IPS DF 19.7 (cell line): ENCODE results near the gene ABCG5.
A peak's percentile ranks its signal among the peaks of the same experiment; 100 is the strongest.

Source experiments
- DNase-seq: peaks from one replicate; pipeline ENCODE4 v3.0.0-alpha.2; 2013; ENCODE audit warnings: low read depth, low spot score

ABCG5 gene

DNA sequence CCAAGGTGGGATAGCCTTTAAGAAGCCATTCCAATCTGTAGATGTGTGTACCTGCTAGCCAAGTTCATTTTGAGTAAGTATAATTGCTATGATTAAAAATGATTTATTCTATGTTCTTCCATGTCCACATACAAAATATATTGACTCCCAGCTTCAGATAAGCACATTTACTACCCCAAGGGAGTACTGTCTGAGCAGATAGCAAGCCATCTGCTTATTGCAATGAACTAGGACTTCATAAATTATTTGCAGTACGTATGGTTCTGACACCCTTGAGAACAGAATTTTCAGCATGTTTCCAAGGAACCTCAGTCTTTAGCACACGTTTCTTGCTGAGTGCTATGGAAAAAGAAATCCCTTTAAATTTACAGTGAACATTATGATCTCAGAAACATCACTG, 28.2 kb downstream of the ABCG5 start:
- DNase-seq = no peak

DNA sequence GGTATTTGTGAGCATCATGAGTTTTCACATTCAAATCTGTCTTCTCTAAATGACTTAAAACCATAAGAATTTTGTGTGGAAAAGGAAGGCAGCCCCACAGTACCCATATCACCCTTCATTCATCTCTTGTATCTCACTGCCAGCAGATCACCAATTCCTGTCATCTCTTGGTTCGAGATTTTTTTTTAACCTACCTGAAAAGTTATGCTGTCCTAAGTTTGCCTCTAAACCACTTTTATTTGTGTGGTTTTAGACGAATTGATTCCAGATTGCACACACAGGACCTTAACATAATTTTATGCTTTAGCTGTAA, 32.0 kb downstream of the ABCG5 start:
- no peak for DNase-seq

DNA sequence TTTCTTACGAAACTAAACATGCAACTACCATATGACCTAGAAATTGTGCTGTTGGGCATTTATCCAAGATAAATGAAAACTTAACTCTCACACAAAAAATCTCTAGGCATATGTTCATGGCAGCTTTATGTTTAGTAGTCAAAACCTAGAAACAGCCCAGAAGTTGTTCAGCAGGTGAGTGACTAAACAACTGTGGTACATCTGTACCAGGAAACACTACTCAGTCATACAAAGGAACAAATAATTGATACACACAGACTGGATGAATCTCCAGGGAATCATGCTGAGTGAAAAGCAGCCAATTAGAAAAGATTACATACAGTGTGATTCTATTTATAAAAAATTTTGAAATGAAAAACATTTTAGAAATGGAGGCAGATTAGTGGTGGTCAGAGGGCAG, 35.5 kb downstream of the ABCG5 start:
- DNase-seq = no peak

DNA sequence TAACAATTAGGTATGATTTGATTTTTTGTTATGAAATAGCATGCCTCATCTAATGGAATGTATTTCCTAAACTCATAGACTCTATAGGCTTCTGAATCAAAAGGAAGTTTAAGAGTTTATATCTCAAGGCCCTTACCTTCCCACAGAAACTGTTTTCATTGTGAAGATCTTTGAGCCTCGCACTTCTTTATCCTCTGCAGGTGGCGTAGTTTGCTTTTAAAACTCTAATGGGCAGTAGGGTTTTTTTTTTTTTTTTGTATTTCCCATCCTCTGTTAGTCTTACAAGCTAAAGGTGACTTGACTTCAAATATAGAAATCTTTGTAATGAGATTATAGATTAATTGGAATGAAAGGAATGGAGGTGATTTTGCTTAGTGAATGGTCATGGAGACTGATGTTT, 36.5 kb downstream of the ABCG5 start:
- no peak for DNase-seq

DNA sequence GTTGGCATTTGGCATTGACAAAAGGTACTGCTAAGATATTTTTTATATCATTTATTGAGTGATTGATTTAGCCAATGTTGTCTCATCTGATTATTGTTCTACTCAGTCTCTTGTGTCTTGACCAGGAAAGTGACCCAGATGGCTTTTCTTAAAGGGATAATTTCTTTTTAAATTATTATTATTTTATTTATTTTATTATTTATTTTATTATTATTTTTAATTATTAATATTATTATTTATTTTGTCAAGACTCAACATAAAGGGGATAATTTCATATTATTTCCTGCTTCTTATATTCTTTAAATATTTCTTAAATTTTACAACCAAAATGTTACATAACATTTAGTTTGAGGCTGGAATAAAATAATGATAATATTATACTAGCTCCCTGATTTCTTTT, 37.7 kb downstream of the ABCG5 start:
- DNase-seq = no peak

DNA sequence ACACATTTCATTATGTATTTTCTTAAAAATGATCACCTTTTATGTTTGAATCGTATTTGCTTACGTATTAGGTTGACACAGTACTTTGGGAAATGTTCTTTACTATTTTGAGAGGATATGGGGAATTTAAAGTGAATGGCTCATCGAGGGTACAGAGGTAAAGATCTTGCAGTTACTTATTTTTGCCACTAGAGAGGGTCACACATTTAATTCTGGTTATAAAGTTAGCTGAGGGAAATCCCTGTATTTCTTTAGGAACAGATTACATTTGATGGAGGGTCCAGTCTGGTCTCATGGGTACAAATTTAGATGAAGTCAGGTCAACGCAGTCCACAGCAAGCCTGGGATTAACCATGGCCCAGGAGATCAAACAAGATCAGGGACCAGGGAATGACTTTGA, 40.3 kb downstream of the ABCG5 start:
- no peak for DNase-seq

DNA sequence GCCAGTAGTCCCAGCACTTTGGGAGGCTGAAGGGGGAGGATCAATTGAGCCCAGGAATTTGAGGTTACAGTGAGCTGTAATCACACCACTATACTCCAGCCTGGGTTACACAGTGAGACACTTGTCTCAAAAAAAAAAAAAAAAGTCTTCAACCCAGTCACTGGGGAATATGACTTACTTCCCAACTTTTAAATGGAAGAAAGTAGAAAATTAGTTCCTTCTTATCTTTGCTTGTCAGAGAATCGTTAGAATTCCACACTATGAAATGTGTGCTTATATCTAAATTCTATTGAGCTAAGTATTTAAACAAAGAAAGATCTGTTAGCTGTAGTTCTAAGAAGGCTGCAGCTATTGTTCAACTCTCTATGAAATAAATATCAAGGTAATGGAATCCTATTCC, 42.4 kb downstream of the ABCG5 start:
- DNase-seq = no peak

DNA sequence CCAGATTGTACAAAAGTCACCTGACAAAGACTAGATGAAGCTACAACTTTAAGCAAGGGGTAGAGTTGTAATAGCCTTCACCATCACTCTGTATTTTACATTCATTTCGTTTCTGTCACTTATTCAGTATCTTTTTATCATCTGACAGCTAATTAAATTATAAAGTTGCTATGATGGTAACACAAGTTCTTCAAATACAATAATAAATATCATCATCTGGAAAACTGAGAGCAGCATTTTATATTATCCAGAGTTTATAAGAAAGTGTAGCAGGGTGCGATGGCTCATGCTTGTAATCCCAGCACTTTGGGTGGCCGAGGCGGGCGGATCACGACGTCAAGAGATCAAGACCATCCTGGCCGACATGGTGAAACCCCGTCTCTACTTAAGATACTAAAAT, 43.7 kb downstream of the ABCG5 start:
- DNase-seq = no peak

DNA sequence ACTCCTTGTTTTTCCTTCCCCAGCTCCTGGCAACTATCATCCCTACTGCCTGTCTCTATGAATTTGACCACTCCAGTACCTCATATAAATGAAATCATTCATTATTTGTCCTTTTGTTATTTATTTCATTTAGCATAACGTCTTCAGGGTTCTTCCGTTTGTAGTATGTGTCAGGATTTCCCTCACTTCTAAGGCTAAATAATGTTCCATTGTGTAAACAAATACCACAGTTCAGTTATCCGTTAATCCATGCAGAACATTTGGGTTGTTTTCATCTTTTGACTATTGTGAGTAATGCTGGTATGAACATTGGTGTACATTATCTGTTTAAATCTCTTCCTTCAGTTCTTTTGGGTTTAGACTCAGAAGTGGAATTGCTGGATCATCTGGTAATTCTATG, 46.0 kb downstream of the ABCG5 start:
- DNase-seq = no peak

DNA sequence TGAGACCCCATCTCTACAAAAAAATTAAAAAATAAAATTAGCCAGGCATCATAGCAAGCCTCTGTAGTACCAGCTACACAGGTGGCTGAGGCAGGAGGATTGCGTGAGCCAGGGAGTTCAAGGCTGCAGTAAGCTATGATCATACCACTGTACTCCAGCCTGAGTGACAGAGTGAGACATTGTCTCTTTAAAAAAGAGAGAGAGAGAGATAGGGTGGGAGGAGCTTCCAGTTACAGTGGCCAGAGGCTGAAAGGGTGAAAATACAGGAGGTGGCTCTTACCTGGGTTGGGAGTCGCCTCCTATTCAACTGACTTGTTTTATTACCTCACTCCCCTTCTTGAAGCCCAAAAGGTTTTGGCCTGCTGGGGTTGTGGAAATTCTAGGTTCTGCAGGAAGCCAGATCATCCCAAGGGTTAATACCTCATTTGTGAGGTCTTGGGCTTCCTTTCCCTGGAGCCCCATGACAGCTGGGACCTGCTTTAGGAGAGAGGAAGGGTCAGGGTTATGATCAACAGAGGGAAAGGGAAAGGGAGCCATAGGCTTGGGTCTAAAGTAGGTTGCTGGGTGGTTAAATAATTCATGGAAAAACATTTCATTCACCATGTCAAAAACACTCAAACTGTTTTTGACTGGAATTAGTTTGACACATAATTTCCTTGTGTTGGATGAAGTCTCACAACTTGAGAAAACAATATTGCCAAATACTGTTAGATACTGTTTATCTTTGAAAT, 47.4 kb downstream of the ABCG5 start:
- no peak for DNase-seq

DNA sequence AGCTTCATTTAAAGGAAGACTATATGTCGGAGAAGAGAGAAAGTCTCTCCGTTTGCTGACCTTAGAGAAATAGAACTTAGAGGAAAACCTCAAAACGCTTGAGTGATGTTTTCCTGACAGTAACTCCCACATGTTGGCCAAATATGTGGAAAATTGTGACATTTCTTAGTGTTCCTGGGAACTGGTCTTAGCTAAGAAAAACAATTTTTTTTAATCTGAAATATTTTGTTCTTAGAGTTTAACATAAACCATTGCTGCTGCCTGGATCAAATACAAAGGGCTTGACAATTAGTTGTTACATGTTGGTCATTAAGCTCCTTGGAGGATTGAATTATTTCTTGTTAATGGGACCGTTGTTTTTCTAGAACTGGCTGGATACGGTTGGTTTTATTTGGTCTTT, 48.5 kb downstream of the ABCG5 start:
- no peak for DNase-seq

DNA sequence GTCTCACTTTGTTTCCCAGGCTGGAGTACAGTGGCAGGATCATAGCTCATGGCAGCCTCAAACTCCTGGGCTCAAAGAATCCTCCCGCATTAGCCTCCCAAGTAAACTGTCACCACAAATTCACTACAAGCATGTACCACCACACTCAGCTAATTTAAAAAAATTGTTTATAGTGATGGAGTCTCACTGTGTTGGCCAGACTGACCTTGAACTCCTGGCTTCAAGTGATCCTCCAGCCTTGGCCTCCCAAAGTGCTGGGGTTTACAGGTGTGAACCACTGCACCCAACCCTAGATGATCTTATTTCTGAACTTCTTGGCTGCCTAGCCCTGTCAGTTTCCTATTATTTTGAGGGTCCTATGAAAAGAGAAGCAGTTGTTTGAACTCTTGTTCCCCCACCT, 50.0 kb downstream of the ABCG5 start:
- DNase-seq = no peak

DNA sequence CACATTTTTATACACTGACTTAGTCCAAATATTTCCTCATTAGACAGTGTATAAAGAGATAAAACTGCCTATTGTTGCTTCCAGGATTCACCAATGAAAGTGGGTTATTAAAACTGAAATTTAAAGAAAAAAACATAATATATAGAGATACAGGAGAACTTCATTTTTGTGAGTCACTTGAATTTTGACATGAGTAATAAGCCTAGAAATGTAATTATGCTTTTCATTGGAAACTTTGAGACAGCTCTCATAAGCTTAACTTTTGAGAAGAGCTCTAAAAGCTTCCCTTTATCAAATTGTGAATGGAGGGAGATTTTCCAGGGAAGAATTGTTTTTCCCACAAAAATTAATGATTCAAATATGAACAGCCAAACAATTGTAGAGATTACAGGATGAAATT, 50.7 kb downstream of the ABCG5 start:
- no peak for DNase-seq

DNA sequence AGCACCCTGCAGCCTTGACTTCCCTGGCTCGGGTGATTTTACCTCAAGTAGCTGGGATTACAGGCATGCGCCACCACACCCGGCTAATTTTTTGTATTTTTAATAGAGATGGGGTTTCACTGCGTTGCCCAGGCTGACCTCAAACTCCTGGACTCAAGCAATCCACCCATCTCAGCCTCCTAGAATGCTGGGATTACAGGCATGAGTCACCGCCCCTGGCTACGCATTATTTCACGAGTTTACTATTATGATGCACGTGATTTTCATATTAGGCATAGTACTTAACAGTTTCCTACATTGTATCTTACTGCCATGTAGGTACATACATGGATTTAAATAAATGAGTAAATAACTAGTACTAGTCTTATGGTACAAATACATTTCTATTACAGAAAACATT, 60.4 kb downstream of the ABCG5 start:
- DNase-seq = no peak

DNA sequence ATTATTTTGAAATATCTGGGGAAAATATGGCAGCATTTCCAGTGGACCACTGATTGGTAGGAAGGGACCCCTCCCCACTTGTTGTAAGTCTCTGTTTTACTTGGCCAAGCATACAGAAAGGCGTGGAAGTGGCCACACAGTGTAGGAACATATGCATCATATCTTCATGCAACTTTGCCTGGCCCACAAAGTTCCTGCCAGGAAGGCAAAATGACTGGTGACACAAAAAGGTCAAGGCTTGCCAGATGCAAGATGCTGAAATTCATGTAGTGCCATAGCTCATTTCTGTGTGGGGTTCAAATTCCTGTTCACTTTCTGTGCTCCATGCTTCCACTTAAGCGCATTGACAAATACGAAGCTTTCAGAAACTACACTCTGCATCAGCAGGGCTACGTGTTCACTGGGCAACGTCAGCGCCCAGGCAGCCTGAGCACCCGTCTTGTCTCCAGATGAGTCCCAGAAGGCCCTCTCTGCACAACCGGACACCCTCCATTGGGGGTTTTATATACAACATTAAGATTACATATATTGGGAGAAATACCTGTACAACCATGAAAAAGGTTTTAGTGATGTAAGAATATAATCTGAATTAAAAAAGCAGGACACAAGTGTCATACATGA, 61.2 kb downstream of the ABCG5 start:
- DNase-seq = no peak

DNA sequence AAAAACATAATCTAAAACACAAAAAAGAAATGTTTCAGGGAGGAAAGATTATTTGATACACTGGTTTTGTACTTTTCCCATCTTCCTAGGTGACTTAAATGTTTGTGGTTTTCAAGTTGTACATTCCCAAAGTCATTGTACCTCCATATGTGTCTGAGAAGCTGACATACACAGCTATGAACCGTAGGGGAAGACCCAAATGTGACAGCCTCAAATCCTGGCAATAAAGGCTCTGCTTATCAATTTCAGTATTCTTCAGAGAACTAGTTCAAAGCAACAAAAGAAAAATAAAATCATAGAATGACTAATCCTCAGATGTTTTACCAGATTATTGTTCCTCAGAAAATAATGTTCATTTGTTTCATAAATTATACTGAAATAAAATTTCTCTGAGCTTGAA, 62.3 kb downstream of the ABCG5 start:
- DNase-seq = no peak

DNA sequence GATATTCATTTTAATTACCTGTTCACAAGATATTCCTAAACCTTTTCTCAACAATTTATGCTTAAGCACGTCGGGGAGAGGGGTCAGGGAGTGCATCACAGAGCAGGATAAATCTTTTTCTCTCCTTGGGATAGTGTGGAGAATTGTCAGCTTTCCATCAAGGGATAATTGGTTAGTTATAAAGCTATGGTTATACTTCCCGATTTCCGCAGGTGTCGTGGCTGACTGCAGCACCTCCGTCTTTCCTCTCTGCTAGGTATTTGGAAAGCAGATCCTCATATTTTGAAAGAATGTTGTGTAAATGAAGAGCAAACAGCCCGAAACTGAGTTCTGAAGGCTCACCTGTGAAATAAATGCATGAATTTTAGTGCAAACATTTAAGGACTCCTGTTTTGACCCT, 64.0 kb downstream of the ABCG5 start:
- no peak for DNase-seq

DNA sequence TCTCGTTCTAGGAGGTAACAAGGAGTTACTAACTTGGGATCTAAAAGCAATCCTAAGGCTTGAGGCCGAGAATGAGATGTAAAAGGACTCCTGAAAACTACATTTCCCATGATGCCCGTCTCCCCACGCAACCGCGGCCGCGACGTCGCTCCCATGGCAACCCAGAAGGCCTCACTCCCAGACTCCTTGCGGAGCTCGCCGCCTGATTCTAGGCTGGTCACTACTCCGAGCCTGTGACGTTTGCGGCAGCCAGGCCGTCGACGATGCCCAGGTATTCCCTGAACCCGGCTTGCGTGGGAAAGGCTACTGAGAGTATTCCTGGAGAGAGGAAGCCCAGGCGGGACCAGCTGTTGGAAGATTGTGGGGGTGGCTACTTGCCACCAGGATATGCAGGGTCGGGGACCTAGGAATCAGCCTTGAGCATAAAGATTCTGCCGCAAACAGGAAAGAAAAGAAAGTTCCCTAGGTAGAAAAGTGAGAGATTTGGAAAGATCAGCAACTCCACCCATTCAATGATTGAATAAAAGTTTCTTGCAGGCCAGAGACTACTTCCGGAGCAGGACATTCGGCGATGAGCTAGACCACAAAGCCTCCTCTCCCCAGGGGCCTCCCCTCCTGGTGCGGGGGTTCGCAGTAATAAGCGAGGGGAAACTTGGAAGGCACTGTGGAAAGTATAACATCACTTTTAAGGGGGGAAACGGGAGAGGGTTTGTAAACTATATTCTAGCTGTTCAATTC, 64.6 kb downstream of the ABCG5 start, which contains the start of gene DYNC2LI1:
Gene DYNC2LI1, plus strand, starts transcription at position 164 of the 738 bp plus-strand sequence. Its CDS starts 100 bp downstream, at position 264.
- DNase-seq = peak; percentile 80

DNA sequence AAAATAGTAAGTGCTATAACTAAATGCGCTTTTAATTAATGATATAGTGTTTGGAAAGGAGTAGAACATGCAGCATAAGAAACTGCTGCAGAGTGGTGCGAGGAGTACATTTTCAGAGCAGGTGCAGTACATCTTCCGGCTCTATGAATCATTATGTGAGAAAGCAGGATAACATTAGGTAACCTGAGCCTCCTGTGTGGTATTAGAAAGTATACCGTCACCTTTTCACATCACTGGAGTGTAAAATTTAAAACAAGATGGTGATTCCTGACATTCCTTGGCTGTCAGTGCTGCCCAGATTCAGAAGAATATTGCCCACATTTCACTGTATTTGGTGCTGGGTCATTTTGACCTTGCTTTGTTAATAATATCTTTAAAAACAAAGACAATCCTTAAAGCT, 72.6 kb downstream of the ABCG5 start:
- DNase-seq = no peak

DNA sequence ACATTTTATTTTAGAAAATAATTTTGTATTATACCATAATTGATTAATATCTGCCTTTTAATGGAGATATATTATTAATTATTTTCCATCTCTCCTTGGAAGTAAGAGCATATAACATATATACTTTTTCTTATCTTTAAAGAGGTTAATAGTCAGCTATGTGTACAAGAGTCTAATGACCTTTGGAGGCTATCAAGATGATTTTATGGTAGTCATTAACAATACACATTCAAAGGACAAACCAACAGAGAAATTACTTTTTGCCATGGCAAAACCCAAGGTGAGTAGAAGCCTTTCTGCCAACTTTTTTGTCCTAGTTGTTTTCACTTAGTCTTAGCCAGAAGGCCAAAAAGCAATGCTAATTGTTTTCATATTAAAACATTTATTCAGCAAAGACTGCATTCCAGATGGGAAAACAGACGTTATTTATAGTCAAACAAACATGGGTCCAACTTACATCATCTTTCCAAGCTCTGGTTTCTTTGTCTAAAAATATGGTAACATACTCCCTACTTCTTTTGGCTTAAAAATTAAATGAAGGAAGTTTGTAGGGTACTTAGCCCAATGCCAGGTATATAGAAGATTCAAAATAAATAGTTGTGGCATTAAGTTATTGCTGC, 74.4 kb downstream of the ABCG5 start:
- DNase-seq = no peak

DNA sequence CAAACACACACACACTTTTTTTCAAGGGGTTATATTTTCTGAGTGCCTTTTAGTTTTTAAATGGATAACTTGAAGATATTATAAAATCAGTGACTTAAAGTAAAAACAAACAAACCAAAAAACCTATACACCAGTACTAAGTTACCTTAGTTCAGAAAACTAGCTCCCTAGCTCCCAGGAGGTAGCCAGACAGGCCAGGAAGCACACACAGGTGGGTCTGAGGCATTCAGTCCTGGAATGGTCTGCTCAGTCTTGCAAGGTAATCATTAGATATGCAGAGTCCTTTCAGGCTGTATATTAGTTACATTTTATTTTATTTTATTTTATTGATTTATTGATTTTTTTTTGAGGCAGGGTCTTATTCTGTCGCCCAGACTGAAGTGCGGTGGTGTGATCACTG, 75.5 kb downstream of the ABCG5 start:
- no peak for DNase-seq
